DMS153 (cell line): ENCODE results near the gene SMIM7.
"Not testable (repeated sequence)": the region's sequence is repeated elsewhere in the genome, so short reads cannot be mapped to it uniquely, and the experiment has no call there.

Source experiments
- DNase-seq: peaks from one replicate; lab custom pipeline; 2025; lab: John Stamatoyannopoulos, UW

SMIM7 gene

GRCh38 chr19:16659832-16660708, at the start of gene SMIM7:
SMIM7 (minus strand) TSS chr19:16660144; CDS start chr19:16660110, 34 bp downstream.
- peak; percentile 97 for DNase-seq

- no peak for DNase-seq
Measured at GRCh38 chr19:16703677-16704076, 43.7 kb upstream of the SMIM7 start.

GRCh38 chr19:16702123-16702522, 42.2 kb upstream of the SMIM7 start:
- DNase-seq: no peak

- DNase-seq: no peak
Measured at GRCh38 chr19:16698914-16699313, 39.0 kb upstream of the SMIM7 start.

GRCh38 chr19:16688084-16688483, 28.1 kb upstream of the SMIM7 start:
- DNase-seq: no peak

- no peak for DNase-seq
Measured at GRCh38 chr19:16684216-16684615, 24.3 kb upstream of the SMIM7 start.

- no peak for DNase-seq
Measured at GRCh38 chr19:16682539-16682938, 22.6 kb upstream of the SMIM7 start.

GRCh38 chr19:16679811-16680210, 19.9 kb upstream of the SMIM7 start:
- no peak for DNase-seq

GRCh38 chr19:16678498-16678897, 18.6 kb upstream of the SMIM7 start:
- no peak for DNase-seq

- DNase-seq: no peak
Measured at GRCh38 chr19:16677055-16677454, 17.1 kb upstream of the SMIM7 start.

- no peak for DNase-seq
Measured at GRCh38 chr19:16676101-16676798, 16.3 kb upstream of the SMIM7 start.

- DNase-seq: not testable (repeated sequence)
Measured at GRCh38 chr19:16673839-16674238, 13.9 kb upstream of the SMIM7 start.

- DNase-seq: no peak
Measured at GRCh38 chr19:16673231-16673630, 13.3 kb upstream of the SMIM7 start.

GRCh38 chr19:16671652-16672274, 11.8 kb upstream of the SMIM7 start:
- DNase-seq: no peak

- DNase-seq: no peak
Measured at GRCh38 chr19:16670291-16670690, 10.3 kb upstream of the SMIM7 start.

GRCh38 chr19:16668702-16669101, 8.8 kb upstream of the SMIM7 start:
- DNase-seq: not testable (repeated sequence)

GRCh38 chr19:16668176-16668575, 8.2 kb upstream of the SMIM7 start:
- no peak for DNase-seq

GRCh38 chr19:16661480-16662034, 1.6 kb upstream of the SMIM7 start:
- DNase-seq: no peak

GRCh38 chr19:16660763-16661479, 977 bp upstream of the SMIM7 start, which contains the start of gene TMEM38A:
TMEM38A (plus strand) TSS chr19:16661139; CDS start chr19:16661218, 79 bp downstream.
- DNase-seq: no peak

- no peak for DNase-seq
Measured at GRCh38 chr19:16659464-16659831, 496 bp downstream of the SMIM7 start.

- no peak for DNase-seq
Measured at GRCh38 chr19:16657384-16657783, 2.6 kb downstream of the SMIM7 start.

- DNase-seq: no peak
Measured at GRCh38 chr19:16655727-16656126, 4.2 kb downstream of the SMIM7 start.
